ENCODE results near the gene TIGD3.
A peak's percentile ranks its signal among the peaks of the same experiment; 100 is the strongest.

The TIGD3 gene

DNA sequence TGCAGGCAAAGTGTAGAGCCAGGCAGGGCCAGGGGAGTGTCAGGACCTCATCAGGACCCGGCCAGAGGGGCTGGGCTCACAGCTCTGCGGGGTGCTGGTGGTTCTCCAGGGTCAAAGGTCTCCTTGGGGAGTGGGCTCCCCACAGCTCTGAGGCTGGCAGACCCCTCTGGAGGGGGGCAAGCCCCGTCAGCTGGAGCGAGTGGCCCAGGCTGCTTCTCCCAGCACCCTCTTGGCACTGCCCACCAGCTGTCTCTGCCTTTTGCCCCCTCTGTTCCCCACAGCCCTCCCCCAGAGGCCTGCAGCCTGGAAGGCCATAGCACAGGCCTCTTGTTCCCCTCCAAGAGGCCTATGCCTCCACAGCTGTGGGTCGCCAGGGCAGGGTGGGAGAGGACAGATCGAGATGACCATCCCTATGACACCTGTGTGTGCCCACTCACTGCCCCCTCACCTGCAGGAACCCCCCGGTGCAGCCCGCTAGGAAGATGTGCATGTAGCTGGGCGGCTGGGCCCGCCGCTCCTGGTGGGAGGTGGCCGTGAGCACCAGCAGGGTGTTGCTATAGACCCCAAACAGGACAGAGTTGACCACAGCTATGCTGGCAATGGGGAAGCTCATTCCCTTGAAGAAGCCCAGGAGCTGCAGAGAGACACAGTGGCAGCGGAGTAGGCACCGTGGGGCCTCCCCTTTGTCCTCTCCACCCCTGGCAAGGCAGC, 24.5 kb downstream of the TIGD3 start:
- TF ChIP-seq, protein P1, sequence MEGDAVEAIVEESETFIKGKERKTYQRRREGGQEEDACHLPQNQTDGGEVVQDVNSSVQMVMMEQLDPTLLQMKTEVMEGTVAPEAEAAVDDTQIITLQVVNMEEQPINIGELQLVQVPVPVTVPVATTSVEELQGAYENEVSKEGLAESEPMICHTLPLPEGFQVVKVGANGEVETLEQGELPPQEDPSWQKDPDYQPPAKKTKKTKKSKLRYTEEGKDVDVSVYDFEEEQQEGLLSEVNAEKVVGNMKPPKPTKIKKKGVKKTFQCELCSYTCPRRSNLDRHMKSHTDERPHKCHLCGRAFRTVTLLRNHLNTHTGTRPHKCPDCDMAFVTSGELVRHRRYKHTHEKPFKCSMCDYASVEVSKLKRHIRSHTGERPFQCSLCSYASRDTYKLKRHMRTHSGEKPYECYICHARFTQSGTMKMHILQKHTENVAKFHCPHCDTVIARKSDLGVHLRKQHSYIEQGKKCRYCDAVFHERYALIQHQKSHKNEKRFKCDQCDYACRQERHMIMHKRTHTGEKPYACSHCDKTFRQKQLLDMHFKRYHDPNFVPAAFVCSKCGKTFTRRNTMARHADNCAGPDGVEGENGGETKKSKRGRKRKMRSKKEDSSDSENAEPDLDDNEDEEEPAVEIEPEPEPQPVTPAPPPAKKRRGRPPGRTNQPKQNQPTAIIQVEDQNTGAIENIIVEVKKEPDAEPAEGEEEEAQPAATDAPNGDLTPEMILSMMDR (IDR thresholded peaks at IDR 0.05; ENCODE audit: insufficient read depth, missing control alignments): no peak
- FAIRE-seq: no peak

DNA sequence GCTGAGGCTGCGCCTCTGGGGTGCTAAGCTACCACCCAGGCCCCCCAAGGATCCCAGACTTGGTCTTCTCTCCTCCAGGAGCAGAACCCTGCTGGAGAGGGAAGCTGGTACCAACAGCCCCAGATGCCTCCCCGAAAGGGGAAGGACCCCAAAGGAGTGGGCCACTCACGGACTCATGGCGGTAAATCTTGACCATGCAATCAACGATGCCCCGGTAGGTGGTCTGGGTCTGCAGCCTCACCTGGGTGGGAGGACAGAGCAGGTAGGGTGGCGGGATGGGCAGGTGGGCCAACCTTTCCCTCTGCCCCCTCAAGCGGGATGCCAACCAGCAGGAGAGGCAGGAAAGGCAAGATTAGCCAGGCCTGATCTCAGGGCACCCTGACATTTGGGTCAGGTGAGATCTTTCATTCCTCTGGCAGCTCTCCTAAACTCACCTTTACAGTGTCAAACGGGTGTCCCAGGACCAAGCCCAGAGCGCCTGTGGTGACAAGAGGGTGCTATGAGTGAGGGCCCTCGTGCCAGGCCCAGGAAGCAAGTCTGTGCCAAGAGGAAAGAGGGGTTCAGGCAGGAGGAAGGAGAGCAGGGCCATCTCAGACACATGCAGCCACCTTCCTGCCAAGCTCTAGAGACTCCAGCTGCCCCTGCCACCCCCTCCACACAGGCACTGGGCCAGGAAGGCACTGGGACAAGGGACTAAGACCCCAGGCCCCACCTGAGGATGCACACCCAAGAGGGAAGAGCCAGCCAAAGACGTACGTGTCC, 25.3 kb downstream of the TIGD3 start:
- FAIRE-seq (no peak), DNase-seq (ENCODE audit: insufficient read length, low spot score) (no peak)
- TF ChIP-seq, protein P1 (IDR thresholded peaks at IDR 0.05; ENCODE audit: insufficient read depth, missing control alignments): no peak

More for the DNA sequence above, 24.5 kb downstream of the TIGD3 start:
- DNase-seq (ENCODE audit: insufficient read length, low spot score): no peak

DNA sequence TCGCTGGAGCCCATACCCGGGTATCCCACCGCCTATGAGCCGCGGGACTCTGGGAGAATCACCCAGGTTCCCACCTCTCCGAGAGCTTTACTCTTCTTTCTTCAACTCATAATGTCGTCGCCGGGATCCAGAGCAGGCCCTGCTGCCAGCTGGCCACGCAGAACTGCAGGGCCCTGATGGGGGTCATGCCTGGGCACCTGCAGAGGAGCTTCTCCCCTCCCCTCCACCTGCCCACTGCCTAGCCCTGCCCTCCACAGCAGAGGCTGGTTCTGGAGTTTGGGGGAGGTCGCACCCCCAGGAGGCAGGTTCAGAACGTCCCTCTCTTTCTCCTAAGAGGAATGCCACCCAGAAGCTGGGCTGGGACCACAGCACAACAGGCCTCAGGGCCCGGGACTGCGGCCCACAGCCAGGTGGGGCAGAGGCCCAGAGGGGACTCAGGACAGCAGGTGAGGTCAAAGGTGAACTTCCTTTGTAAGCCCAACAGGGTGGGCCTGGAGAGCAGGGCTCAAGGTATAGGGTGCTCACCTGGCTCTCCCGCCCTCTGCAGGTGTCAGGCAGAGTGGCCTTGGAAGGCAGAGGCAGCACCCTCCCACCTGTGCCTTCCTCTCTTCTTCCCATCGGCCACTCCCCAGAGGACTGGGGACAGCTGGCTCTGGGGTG, 26.0 kb downstream of the TIGD3 start:
- FAIRE-seq (no peak), DNase-seq (ENCODE audit: insufficient read length, low spot score) (no peak)
- TF ChIP-seq, protein P1 (IDR thresholded peaks at IDR 0.05; ENCODE audit: insufficient read depth, missing control alignments): no peak

DNA sequence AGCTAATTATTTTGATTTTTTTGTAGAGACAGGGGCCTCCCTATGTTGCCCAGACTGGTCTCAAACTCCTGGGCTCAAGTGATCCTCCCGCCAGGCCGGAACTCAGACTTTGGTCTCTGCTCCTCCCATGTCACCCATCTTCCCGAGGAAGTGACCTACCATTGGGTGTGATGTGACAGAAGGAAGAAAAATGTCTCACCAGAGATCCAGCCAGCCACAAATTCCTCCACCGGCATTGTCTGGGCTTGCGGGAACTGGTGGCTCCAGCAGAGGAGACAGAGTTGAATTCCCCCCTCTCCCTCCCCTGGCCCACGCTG, 27.1 kb downstream of the TIGD3 start:
- FAIRE-seq (no peak), DNase-seq (ENCODE audit: insufficient read length, low spot score) (no peak)
- TF ChIP-seq, protein P1 (IDR thresholded peaks at IDR 0.05; ENCODE audit: insufficient read depth, missing control alignments): no peak

GRCh38 chr11:65382033-65382803, 27.7 kb downstream of the TIGD3 start, which contains the start of gene SLC25A45:
SLC25A45 (minus strand) TSS chr11:65382646; CDS start chr11:65381951, 695 bp downstream.
- TF ChIP-seq, protein P1 (IDR thresholded peaks at IDR 0.05; ENCODE audit: insufficient read depth, missing control alignments): peak; percentile 29
- FAIRE-seq (no peak), DNase-seq (ENCODE audit: insufficient read length, low spot score) (no peak)

DNA sequence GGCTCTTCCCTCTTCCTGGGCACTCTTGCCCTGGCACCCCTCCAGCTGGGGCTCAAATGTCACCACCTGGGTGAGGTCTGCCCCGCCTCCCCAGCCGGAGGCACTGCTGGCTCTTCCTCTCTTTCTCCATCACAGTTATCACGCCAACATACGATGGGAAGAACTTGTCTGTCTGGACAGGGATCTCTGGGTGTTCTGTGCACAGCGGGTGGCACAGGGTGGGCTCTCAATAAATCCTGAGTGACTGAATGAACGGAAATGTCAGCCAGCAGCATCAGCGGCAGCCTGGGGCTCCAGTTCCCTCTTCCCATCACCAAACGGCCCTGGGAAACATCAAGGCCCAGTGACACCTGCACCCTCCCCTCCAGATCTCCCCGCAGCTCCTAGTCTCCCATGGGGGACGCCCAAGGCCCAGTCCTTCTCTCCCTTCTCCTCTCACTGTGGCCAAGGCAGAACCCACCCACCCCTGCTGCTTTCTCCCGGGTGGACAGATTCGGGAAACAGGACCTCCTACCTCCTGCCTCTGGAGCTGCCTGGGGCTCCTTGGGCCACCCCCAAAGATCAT, 28.3 kb downstream of the TIGD3 start:
- FAIRE-seq (no peak), DNase-seq (ENCODE audit: insufficient read length, low spot score) (no peak)
- TF ChIP-seq, protein P1 (IDR thresholded peaks at IDR 0.05; ENCODE audit: insufficient read depth, missing control alignments): no peak

Data from D721Med (cell line).